IPS-20b (cell line): ENCODE data around the gene MAML1.

ENCODE experiments used
- H3K27ac ChIP-seq: one replicate; pipeline ENCODE4 v1.5.1; 2013; ENCODE audit warnings: low read length
- H3K27me3 ChIP-seq: 2 replicates; pipeline ENCODE4 v1.6.1; 2013; ENCODE audit warnings: mild to moderate bottlenecking, low read length, inconsistent platforms; ENCODE audit not compliant: insufficient read depth
- H3K36me3 ChIP-seq: 2 replicates; pipeline ENCODE4 v1.6.1; 2013; ENCODE audit warnings: low read depth, mild to moderate bottlenecking, inconsistent platforms, low read length, moderate library complexity; ENCODE audit not compliant: insufficient read depth
- H3K4me1 ChIP-seq: 2 replicates; pipeline ENCODE4 v1.6.1; 2013; ENCODE audit warnings: mild to moderate bottlenecking, control low read depth, inconsistent platforms, low read length, moderate library complexity; ENCODE audit not compliant: insufficient read depth
- H3K4me3 ChIP-seq: 2 replicates; pipeline ENCODE4 v1.5.1; 2013; ENCODE audit warnings: mild to moderate bottlenecking, low read length, inconsistent platforms
- H3K9ac ChIP-seq: 2 replicates; pipeline ENCODE4 v1.6.1; 2013; ENCODE audit warnings: low read depth, mild to moderate bottlenecking, inconsistent platforms, low read length, moderate library complexity
- H3K9me3 ChIP-seq: 2 replicates; pipeline ENCODE4 v1.6.1; 2013; ENCODE audit warnings: mild to moderate bottlenecking, low read depth, low read length, inconsistent platforms; ENCODE audit not compliant: insufficient read depth

The MAML1 gene

GRCh38 chr5:179820483-179821297 lies 88.1 kb downstream of the MAML1 start, which contains the start of gene SQSTM1:
SQSTM1 (plus strand) TSS chr5:179820905; CDS start chr5:179820937, 32 bp downstream.
- H3K4me3 ChIP-seq, result peak within 1 kb of the TSS; percentile 85
- H3K27me3 ChIP-seq, result peaks cover 32% of the 10 kb centered on the region; the same call in 1 of the 2 replicates
- H3K9me3 ChIP-seq, result no peaks in the 10 kb centered on the region
- H3K36me3 ChIP-seq, result peaks cover 29% of the 10 kb centered on the region
- H3K4me1 ChIP-seq, result peaks cover 21% of the 10 kb centered on the region
- H3K27ac ChIP-seq, result peak within 1 kb of the TSS; percentile 3
- peak within 1 kb of the TSS; percentile 82 for H3K9ac ChIP-seq

GRCh38 chr5:179821298-179822058 lies 88.9 kb downstream of the MAML1 start:
- H3K9ac ChIP-seq, result peak overlapping the region; percentile 82
- H3K4me1 ChIP-seq, result peaks cover 21% of the 10 kb centered on the region
- peaks cover 37% of the 10 kb centered on the region for H3K36me3 ChIP-seq
- peak overlapping the region; percentile 85 for H3K4me3 ChIP-seq
- H3K27me3 ChIP-seq, result peaks cover 24% of the 10 kb centered on the region; the same call in 1 of the 2 replicates
- H3K9me3 ChIP-seq, result no peaks in the 10 kb centered on the region
- H3K27ac ChIP-seq, result no peak overlapping the region

- H3K9me3 ChIP-seq, result no peaks in the 10 kb centered on the region
- H3K27ac ChIP-seq, result no peak overlapping the region
- H3K4me3 ChIP-seq, result peak overlapping the region; percentile 85
- H3K27me3 ChIP-seq, result peaks cover 19% of the 10 kb centered on the region; the same call in 1 of the 2 replicates
- peaks cover 43% of the 10 kb centered on the region for H3K36me3 ChIP-seq
- peaks cover 21% of the 10 kb centered on the region for H3K4me1 ChIP-seq
- peak overlapping the region; percentile 20; the same call in 1 of the 2 replicates for H3K9ac ChIP-seq
Observed at GRCh38 chr5:179822059-179822432, 89.4 kb downstream of the MAML1 start.

- Histone ChIP-seq H3K36me3 (peaks cover 48% of the 10 kb centered on the region), H3K9ac (peak overlapping the region; percentile 20; the same call in 1 of the 2 replicates), H3K27me3 (peaks cover 14% of the 10 kb centered on the region; the same call in 1 of the 2 replicates)
Observed at GRCh38 chr5:179822444-179822990, 89.9 kb downstream of the MAML1 start.

GRCh38 chr5:179823937-179824744 lies 91.5 kb downstream of the MAML1 start:
- H3K36me3 ChIP-seq, result peaks cover 63% of the 10 kb centered on the region
- no peak overlapping the region for H3K27ac ChIP-seq
- peaks cover 7% of the 10 kb centered on the region; the same call in 1 of the 2 replicates for H3K27me3 ChIP-seq
- H3K9ac ChIP-seq, result no peak overlapping the region
- peaks cover 27% of the 10 kb centered on the region for H3K4me1 ChIP-seq
- H3K9me3 ChIP-seq, result no peaks in the 10 kb centered on the region
- H3K4me3 ChIP-seq, result no peak overlapping the region

More at GRCh38 chr5:179822444-179822990, 89.9 kb downstream of the MAML1 start:
- Histone ChIP-seq H3K4me1 (peaks cover 21% of the 10 kb centered on the region), H3K9me3 (no peaks in the 10 kb centered on the region), H3K4me3 (peak overlapping the region; percentile 85; the same call in 1 of the 2 replicates), H3K27ac (no peak overlapping the region)

GRCh38 chr5:179824745-179825112 lies 92.1 kb downstream of the MAML1 start:
- Histone ChIP-seq H3K9ac (no peak overlapping the region), H3K4me1 (peaks cover 25% of the 10 kb centered on the region), H3K27ac (no peak overlapping the region), H3K4me3 (no peak overlapping the region), H3K9me3 (no peaks in the 10 kb centered on the region), H3K36me3 (peaks cover 67% of the 10 kb centered on the region), H3K27me3 (peaks cover 4% of the 10 kb centered on the region; the same call in 1 of the 2 replicates)

GRCh38 chr5:179825655-179826182 lies 93.1 kb downstream of the MAML1 start:
- peaks cover 77% of the 10 kb centered on the region for H3K36me3 ChIP-seq
- no peak overlapping the region for H3K9ac ChIP-seq
- H3K4me3 ChIP-seq, result no peak overlapping the region
- no peaks in the 10 kb centered on the region for H3K27me3 ChIP-seq
- no peak overlapping the region for H3K27ac ChIP-seq
- peaks cover 18% of the 10 kb centered on the region for H3K4me1 ChIP-seq
- no peaks in the 10 kb centered on the region for H3K9me3 ChIP-seq
